H9 (cell line): ENCODE measurements around the gene LMO3. TPM values are rescaled to one million over a fixed set of nuclear protein-coding genes. Genes with fewer than 3 reads are reported as not detected.

ENCODE experiments used
- DNase-seq: peaks from one replicate; pipeline ENCODE4 v3.0.0-alpha.2; 2017
- H2AFZ ChIP-seq: one replicate; pipeline ENCODE4 v1.6.1; 2013; ENCODE audit warnings: mild to moderate bottlenecking, low read length, control low read depth, moderate library complexity
- H2AK5ac ChIP-seq: 2 replicates; pipeline ENCODE4 v1.6.1; 2013; ENCODE audit warnings: low read length, control low read depth, mixed read lengths; ENCODE audit not compliant: insufficient read length
- H2BK120ac ChIP-seq: one replicate; pipeline ENCODE4 v1.6.1; 2013; ENCODE audit warnings: low read depth, mild to moderate bottlenecking, low read length, control low read depth, inconsistent platforms; ENCODE audit not compliant: poor library complexity, severe bottlenecking
- H2BK12ac ChIP-seq: 2 replicates; pipeline ENCODE4 v1.6.1; 2013; ENCODE audit warnings: low read length, control low read depth, mixed read lengths, low read depth; ENCODE audit not compliant: insufficient read length
- H2BK15ac ChIP-seq: 2 replicates; pipeline ENCODE4 v1.6.1; 2013; ENCODE audit warnings: low read depth, low read length, control low read depth
- H2BK20ac ChIP-seq: one replicate; pipeline ENCODE4 v1.6.1; 2013; ENCODE audit warnings: low read depth, mild to moderate bottlenecking, low read length, control low read depth, inconsistent platforms; ENCODE audit not compliant: poor library complexity, severe bottlenecking
- H2BK5ac ChIP-seq: 2 replicates; pipeline ENCODE4 v1.6.1; 2013; ENCODE audit warnings: low read length, control low read depth, mixed read lengths; ENCODE audit not compliant: insufficient read length
- H3K14ac ChIP-seq: 2 replicates; pipeline ENCODE4 v1.6.1; 2013; ENCODE audit warnings: low read length, control low read depth; ENCODE audit not compliant: insufficient read depth
- H3K18ac ChIP-seq: 2 replicates; pipeline ENCODE4 v1.6.1; 2013; ENCODE audit warnings: low read depth, mild to moderate bottlenecking, mixed read lengths, low read length, control low read depth; ENCODE audit not compliant: insufficient read length
- H3K23ac ChIP-seq: 2 replicates; pipeline ENCODE4 v1.6.1; 2013; ENCODE audit warnings: low read length, control low read depth, mixed read lengths, low read depth; ENCODE audit not compliant: insufficient read length
- H3K23me2 ChIP-seq: 2 replicates; pipeline ENCODE4 v1.6.1; 2013; ENCODE audit warnings: low read depth, mild to moderate bottlenecking, mixed read lengths, low read length, control low read depth; ENCODE audit not compliant: insufficient read length, poor library complexity, severe bottlenecking
- H3K27ac ChIP-seq: 2 replicates; pipeline ENCODE4 v1.5.1; 2013; ENCODE audit warnings: low read length, control low read depth, mixed read lengths, low read depth; ENCODE audit not compliant: insufficient read length
- H3K27me3 ChIP-seq: 2 replicates; pipeline ENCODE4 v1.6.1; 2013; ENCODE audit warnings: low read length, control low read depth, inconsistent platforms; ENCODE audit not compliant: insufficient read depth
- H3K4ac ChIP-seq: 2 replicates; pipeline ENCODE4 v1.6.1; 2013; ENCODE audit warnings: low read depth, mild to moderate bottlenecking, control low read depth, inconsistent platforms, low read length, moderate library complexity
- H3K4me1 ChIP-seq: 2 replicates; pipeline ENCODE4 v1.6.1; 2013; ENCODE audit warnings: low read length, control low read depth, inconsistent platforms; ENCODE audit not compliant: insufficient read depth
- H3K4me2 ChIP-seq: 2 replicates; pipeline ENCODE4 v1.6.1; 2013; ENCODE audit warnings: low read length, control low read depth, mixed read lengths; ENCODE audit not compliant: insufficient read length, insufficient read depth
- H3K56ac ChIP-seq: 2 replicates; pipeline ENCODE4 v1.6.1; 2013; ENCODE audit warnings: low read depth, mild to moderate bottlenecking, mixed read lengths, low read length, control low read depth; ENCODE audit not compliant: insufficient read length
- H3K79me1 ChIP-seq: 2 replicates; pipeline ENCODE4 v1.6.1; 2013; ENCODE audit warnings: low read depth, mild to moderate bottlenecking, moderate library complexity, low read length, control low read depth, inconsistent platforms; ENCODE audit not compliant: insufficient read depth, poor library complexity, severe bottlenecking
- H3K79me2 ChIP-seq: 2 replicates; pipeline ENCODE4 v1.6.1; 2013; ENCODE audit warnings: low read length, control low read depth, inconsistent platforms; ENCODE audit not compliant: insufficient read depth
- H3K9ac ChIP-seq: 2 replicates; pipeline ENCODE4 v1.6.1; 2013; ENCODE audit warnings: low read length, control low read depth, mixed read lengths; ENCODE audit not compliant: insufficient read length; ENCODE audit errors: extremely low read depth
- H3K9me3 ChIP-seq: one replicate; pipeline ENCODE4 v1.6.1; 2013; ENCODE audit warnings: low read depth, low read length, inconsistent platforms; ENCODE audit not compliant: control insufficient read depth
- H3T11ph ChIP-seq: one replicate; pipeline ENCODE4 v1.6.1; 2013; ENCODE audit warnings: mild to moderate bottlenecking, low read length, control low read depth, inconsistent platforms
- H4K20me1 ChIP-seq: one replicate; pipeline ENCODE4 v1.6.1; 2013; ENCODE audit not compliant: control insufficient read depth, insufficient read length, insufficient read depth
- H4K5ac ChIP-seq: 2 replicates; pipeline ENCODE4 v1.6.1; 2013; ENCODE audit warnings: low read depth, mild to moderate bottlenecking, mixed read lengths, low read length, control low read depth; ENCODE audit not compliant: insufficient read length
- H4K8ac ChIP-seq: replicated peaks from 2 replicates; pipeline ENCODE4 v1.6.1; 2013; ENCODE audit warnings: low read length, control low read depth, mixed read lengths, low read depth; ENCODE audit not compliant: insufficient read length
- H4K91ac ChIP-seq: 2 replicates; pipeline ENCODE4 v1.6.1; 2013; ENCODE audit warnings: low read depth, mild to moderate bottlenecking, moderate library complexity, mixed read lengths, low read length, control low read depth; ENCODE audit not compliant: insufficient read length
- H3K27ac Mint-ChIP-seq, 3 experiments: 2 replicates in 2 of 3; 3 replicates in 1 of 3; pipeline ENCODE4 v1.8.0; 2020 to 2021; ENCODE audit warnings: mixed read lengths in 3 of 3, mild to moderate bottlenecking in 1 of 3, moderate library complexity in 1 of 3
- H3K27me3 Mint-ChIP-seq: 2 replicates; pipeline ENCODE4 v1.8.0; 2021; ENCODE audit warnings: low read depth, mild to moderate bottlenecking, moderate library complexity, mixed read lengths
- H3K36me3 Mint-ChIP-seq, 3 experiments: 2 replicates in 2 of 3; 3 replicates in 1 of 3; pipeline ENCODE4 v1.8.0; 2020 to 2021; ENCODE audit warnings: low read depth in 3 of 3, mixed read lengths in 3 of 3; ENCODE audit not compliant: insufficient read depth in 1 of 3
- H3K4me1 Mint-ChIP-seq, 2 experiments: 2 replicates each; pipeline ENCODE4 v1.8.0; 2020; ENCODE audit warnings: mixed read lengths in 2 of 2
- H3K4me3 Mint-ChIP-seq, 2 experiments: 2 replicates in 1 of 2; 3 replicates in 1 of 2; pipeline ENCODE4 v1.8.0; 2020 to 2021; ENCODE audit warnings: mild to moderate bottlenecking in 2 of 2, mixed read lengths in 2 of 2, moderate library complexity in 1 of 2
- H3K9me3 Mint-ChIP-seq, 2 experiments: 2 replicates in 1 of 2; 3 replicates in 1 of 2; pipeline ENCODE4 v1.8.0; 2020; ENCODE audit warnings: mild to moderate bottlenecking in 2 of 2, mixed read lengths in 2 of 2, moderate library complexity in 1 of 2
- WGBS: extraction: QIAGEN DNeasy Blood & Tissue Kit; methylation state at CpG from one replicate; pipeline ENCODE4 v1.1.7; 2013; ENCODE audit warnings: missing lambda C conversion rate, low lambda C conversion rate, mixed read lengths; ENCODE audit not compliant: insufficient read length; ENCODE audit errors: extremely low coverage; 5-methylcytosine and 5-hydroxymethylcytosine counted together
- total RNA-seq: library from RNA; stranded (reverse); gene quantifications from 2 replicates; pipeline ENCODE4 v1.2.1, GENCODE V29; 2021
- TF ChIP-seq, protein P1 (sequence below): fragments of 200-600 bp; sonication (generic); conservative IDR thresholded peaks from 3 replicates; pipeline ENCODE4 v1.8.0; 2021; ENCODE audit warnings: antibody characterized with exemption, mild to moderate bottlenecking

Gene LMO3
- total RNA-seq, 1 experiment from 2014 or later: not detected

DNA sequence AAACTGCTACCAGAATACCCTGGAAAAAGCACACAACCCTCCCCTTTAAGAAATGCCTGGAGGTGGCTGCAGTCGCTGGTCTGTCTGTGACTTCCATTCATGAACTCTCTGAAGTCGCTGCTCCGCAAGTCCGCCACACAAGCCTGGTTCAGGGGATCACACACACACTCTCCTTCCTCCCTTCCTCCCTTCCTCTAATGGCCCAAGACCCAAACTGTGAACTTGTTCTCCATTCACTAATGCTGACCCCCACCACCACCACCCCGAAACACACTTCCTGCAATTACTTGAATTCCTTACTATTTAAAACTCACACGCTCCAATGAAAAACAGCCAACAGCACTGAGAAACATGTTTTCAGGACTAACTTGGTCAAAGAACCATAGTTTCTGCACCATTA is 1.0 kb upstream of the LMO3 start:
- Histone ChIP-seq H2BK20ac (no peak overlapping the region), H3K79me1 (no peaks in the 10 kb centered on the region), H4K5ac (no peak overlapping the region), H3K27ac (no peak overlapping the region), H3K18ac (no peak overlapping the region), H3K9me3 (no peaks in the 10 kb centered on the region), H3K4me1 (peaks cover 5% of the 10 kb centered on the region; the same call in 1 of the 2 replicates), H3K9ac (no peak overlapping the region), H3K79me2 (no peaks in the 10 kb centered on the region), H2BK12ac (no peak overlapping the region), H3T11ph (no peak overlapping the region), H3K23me2 (peaks cover 28% of the 10 kb centered on the region), H2BK15ac (no peak overlapping the region), H2BK5ac (no peak overlapping the region), H4K91ac (no peak overlapping the region), H3K27me3 (peaks cover 5% of the 10 kb centered on the region; the same call in 1 of the 2 replicates), H2AFZ (no peak overlapping the region), H3K56ac (no peak overlapping the region), H4K8ac (no peak overlapping the region), H2AK5ac (no peak overlapping the region), H3K14ac (no peak overlapping the region), H3K4ac (no peak overlapping the region), H3K23ac (no peak overlapping the region), H2BK120ac (no peak overlapping the region), H3K4me2 (peak overlapping the region; percentile 91), H4K20me1 (no peaks in the 10 kb centered on the region)
- no peak for DNase-seq
- H3K27ac Mint-ChIP-seq: peak overlapping the region in 1 of 3 experiments; percentile 16; a peak in 3 of 7 replicates
- H3K36me3 Mint-ChIP-seq: no peaks in the 10 kb centered on the region
- no CpG with 5 or more reads among the region's 6 CpGs for WGBS
- H3K4me3 Mint-ChIP-seq: peak overlapping the region; percentile 75 to 92
- H3K27me3 Mint-ChIP-seq: peaks cover 89% of the 10 kb centered on the region
- TF ChIP-seq, protein P1, sequence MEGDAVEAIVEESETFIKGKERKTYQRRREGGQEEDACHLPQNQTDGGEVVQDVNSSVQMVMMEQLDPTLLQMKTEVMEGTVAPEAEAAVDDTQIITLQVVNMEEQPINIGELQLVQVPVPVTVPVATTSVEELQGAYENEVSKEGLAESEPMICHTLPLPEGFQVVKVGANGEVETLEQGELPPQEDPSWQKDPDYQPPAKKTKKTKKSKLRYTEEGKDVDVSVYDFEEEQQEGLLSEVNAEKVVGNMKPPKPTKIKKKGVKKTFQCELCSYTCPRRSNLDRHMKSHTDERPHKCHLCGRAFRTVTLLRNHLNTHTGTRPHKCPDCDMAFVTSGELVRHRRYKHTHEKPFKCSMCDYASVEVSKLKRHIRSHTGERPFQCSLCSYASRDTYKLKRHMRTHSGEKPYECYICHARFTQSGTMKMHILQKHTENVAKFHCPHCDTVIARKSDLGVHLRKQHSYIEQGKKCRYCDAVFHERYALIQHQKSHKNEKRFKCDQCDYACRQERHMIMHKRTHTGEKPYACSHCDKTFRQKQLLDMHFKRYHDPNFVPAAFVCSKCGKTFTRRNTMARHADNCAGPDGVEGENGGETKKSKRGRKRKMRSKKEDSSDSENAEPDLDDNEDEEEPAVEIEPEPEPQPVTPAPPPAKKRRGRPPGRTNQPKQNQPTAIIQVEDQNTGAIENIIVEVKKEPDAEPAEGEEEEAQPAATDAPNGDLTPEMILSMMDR: no peak
- no peaks in the 10 kb centered on the region; a peak in 1 of 5 replicates for H3K9me3 Mint-ChIP-seq
- peaks cover 60 to 78% of the 10 kb centered on the region in 2 experiments for H3K4me1 Mint-ChIP-seq
